ENCODE data around the gene PAWR.

DNA sequence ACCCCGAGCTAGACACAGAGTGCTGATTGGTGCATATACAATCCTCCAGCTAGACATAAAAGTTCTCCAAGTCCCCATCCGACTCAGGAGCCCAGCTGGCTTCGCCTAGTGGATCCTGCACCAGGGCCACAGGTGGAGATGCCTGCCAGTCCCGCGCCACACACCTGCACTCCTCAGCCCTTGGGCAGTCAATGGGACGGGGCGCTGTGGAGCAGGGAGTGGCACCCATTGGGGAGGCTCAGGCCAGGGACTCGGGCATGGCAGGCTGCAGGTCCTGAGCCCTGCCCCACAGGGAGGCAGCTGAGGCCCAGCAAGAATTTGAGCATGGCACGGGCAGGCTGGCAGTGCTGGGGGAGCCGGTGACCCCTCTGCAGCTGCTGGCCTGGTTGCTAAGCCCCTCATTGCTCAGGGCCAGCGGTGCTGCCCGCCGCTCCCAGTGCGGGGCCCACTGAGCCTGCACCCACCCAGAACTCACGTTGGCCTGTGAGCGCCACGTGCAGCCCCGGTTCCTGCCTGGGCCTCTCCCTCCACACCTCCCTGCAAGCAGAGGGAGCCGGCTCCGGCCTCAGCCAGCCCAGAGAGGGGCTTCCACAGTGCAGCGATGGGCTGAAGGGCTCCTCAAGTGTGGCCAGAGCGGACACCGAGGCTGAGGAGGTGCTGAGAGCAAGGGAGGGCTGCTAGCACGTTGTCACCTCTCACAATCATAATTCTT lies 136.7 kb downstream of the PAWR start:
- TF ChIP-seq EZH2 (IDR thresholded peaks at IDR 0.05; ENCODE audit: insufficient read depth, poor library complexity, severe bottlenecking), result no peak
- no peak for TF ChIP-seq EZH2phosphoT487 (IDR thresholded peaks at IDR 0.05; ENCODE audit: insufficient read depth, low read depth)
